NCI-H82 (cell line): Measurements from ENCODE around the gene CTNNA3.

Experiments
- DNase-seq: peaks from one replicate; lab custom pipeline; 2025; lab: John Stamatoyannopoulos, UW

CTNNA3 gene

DNA sequence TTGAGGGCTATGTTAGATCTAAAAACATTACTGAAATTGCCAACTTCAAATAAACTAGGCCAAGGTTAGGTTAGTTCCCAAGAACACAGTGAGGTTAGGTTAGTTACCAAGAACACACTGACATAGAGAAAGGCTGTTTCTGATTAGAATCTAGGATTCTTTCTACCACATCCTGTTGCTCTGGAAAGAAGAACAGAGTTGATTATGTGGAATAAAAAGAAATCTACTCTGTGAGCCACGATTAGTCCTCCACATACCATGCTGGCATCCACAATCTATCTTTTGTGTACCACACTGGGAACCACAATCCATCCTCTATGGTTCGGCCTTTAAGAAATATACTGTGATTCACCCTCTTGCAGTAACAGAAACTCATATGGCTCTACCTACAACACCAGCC is 678.8 kb downstream of the CTNNA3 start:
- DNase-seq, result no peak

- no peak for DNase-seq
These were observed 680.8 kb downstream of the CTNNA3 start for GRCh38 chr10:67015225-67015624.

GRCh38 chr10:67011981-67012380 is 684.0 kb downstream of the CTNNA3 start:
- no peak for DNase-seq

DNA sequence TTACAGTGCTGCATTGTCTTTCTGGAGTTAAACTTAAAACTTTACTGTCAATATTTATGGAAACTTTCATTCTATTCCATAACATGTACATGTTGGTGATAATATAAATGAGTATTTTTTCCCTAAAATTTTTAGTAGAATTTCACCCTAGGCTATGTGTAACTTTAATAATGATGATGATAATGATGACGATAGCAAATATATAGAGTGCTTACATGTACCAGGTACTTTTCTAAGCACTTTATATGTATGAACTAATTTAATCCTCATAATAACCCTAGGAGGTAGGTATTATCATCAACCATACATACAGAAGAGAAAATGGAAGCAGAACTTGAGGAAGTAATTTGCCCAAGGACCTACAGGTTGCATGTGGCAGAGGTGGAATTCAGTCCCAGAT is 684.5 kb downstream of the CTNNA3 start:
- no peak for DNase-seq

DNA sequence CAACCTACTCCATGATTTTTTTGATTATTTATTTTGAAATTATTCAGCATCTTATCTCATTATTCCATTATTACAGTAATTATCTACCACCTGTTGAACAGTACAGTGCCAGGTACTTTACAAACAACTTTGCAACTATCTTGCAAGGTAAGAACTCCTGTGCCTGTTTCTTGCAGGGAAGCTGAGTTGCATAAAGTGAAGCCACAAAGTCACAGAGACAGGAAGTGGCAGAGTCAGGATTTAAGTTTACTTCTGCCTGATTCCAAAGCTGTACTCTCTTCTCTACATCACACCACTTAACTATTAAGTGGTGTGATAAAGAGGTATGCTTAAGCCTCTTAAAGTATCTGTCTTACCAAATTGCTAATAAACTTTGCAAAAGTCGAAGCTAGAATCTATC is 690.0 kb downstream of the CTNNA3 start:
- DNase-seq, result no peak

DNA sequence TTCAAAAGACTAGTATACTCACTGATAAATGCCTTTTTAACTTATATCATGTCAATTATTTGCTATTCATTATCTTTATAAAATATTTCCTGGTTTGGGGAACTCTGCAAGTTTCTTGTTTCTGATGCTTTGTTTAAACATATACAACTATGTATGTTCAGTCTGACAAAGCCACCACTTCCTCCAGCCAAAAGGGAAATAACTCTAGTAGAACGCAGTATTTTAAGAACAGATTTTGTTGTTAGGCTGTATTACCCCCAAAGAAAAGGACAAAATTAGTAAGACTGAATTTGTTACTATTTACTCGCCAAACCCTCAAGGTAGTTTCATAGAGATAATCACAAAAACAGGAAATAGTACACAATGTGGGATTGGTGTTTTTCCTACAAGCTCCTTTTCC is 691.3 kb downstream of the CTNNA3 start:
- DNase-seq, result no peak

- no peak for DNase-seq
These were observed 696.0 kb downstream of the CTNNA3 start for GRCh38 chr10:66999762-67000545.

- no peak for DNase-seq
These were observed 699.0 kb downstream of the CTNNA3 start for GRCh38 chr10:66996996-66997395.

GRCh38 chr10:66990143-66990830 is 705.7 kb downstream of the CTNNA3 start:
- DNase-seq, result no peak

DNA sequence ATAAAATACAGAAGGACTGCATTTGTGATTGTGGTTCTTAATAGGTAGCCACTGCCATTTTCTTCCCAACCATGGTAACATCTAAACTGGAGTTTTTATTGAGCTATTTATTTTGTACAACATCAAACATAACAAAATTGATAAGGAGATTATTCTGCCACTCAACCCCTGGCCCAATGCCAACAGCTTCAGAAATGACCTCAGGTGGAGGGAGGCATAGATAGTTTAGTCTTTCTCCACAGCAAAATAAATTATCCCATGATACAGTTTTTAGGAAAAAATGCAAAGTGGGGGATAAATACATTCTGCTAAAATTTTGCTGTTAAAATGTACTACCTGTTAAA is 712.5 kb downstream of the CTNNA3 start:
- peak; percentile 44 for DNase-seq

- peak; percentile 56 for DNase-seq
These were observed 713.1 kb downstream of the CTNNA3 start for GRCh38 chr10:66982792-66983474.

DNA sequence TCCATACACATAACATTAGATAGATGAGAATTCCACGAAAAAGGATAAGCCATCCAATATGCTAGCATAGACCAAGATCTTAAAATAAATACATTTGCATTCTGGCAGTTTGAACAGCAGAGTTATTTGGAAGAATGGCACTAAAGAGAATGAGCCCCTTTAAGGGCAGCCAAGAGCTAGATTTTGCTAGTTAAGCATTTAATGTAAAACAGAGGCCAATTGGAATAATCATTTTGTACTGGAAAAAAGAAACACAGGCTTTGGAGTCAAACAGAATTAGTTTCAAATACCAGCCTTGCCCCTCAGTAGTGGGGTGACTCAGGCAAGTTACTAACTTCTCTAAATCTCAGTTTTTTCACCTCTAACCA is 714.0 kb downstream of the CTNNA3 start:
- DNase-seq, result no peak

DNA sequence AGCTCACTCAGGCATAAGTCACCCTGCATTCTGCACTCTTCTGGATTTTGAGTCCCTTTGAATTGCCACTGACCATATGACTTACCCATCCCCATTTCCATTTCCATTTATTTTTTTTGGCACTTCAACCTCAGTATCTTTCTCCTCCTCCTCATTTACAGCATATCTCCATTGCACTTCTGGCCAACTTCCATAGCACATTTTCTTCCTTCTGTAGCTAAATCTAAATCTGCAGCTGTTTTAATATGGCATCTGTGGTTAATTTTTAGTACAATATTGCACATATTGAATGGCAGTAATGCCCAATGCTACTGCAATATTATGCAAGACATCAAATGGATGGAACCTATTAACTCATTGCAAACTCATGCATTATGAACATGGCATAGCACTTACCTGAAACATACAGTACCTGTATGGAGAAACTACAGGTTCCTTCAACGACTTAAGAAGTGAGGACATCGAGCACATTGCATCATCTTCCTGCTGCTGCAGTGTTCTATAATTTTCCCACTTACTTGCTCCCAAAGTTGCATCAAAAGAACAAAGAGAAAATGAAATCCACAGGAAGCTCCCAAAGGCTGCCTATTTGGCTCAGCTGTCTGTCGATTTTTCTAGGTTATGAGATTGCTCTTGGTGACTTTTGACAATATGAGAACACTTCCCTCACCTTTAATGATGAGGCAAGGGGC is 714.5 kb downstream of the CTNNA3 start:
- DNase-seq, result no peak

GRCh38 chr10:66980246-66980815 is 715.7 kb downstream of the CTNNA3 start:
- peak; percentile 11 for DNase-seq

- no peak for DNase-seq
These were observed 731.0 kb downstream of the CTNNA3 start for GRCh38 chr10:66964946-66965345.

DNA sequence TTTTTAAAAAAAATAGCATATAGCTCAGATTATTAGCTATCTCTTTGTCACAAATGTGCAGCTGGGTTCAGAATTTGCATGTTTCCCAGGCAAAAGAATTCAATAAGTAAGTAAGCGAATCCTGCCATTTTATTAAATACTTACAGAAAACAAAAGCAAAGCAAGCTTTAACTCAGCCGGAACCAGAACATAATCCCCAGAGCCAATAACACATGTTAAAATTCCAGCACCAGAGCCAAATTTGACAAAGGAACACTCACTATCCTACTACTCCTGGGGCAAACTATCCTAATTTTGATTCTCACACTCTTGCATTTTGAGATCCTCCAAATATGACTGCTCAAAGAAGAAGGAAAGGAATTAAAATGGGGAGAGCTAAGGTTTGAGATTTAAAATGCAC is 737.5 kb downstream of the CTNNA3 start:
- no peak for DNase-seq

DNA sequence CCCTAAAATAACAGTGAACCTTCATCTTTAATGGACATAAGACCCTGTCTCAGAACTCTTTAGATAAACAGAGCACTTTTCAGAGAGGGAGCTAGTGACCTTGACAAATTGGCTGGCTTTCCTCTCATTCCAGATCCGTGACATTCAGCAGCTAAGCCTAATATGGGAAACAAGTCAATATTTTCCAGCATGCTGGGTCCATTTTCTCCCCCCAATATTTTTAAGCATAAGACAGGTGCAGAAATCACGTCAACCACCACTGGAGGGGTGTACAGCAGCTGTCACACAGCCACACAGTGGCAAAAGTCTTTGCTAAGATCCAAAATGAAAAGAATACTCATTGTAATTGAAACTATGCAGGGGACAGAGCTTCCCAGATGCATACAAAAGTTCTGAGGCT is 744.1 kb downstream of the CTNNA3 start:
- DNase-seq, result no peak

GRCh38 chr10:66943590-66943989 is 752.4 kb downstream of the CTNNA3 start:
- no peak for DNase-seq

DNA sequence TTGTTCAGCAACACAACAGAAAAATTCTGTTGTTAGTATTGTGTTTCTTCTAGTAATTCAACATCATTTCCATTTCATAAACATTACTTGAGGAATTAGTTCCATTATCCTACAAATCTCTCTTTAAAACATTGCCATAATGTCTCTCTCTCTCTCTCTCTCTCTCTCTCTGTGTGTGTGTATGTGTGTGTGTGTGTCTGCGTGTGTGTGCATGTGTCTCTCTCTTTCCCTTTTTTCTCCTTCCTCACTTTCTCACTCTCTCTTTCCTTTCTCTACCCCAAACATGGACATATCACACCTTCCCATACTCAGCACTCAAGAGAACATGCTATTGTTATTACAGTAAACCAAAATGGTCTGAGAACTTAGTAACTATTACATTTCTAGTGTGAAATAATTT is 753.6 kb downstream of the CTNNA3 start:
- no peak for DNase-seq

DNA sequence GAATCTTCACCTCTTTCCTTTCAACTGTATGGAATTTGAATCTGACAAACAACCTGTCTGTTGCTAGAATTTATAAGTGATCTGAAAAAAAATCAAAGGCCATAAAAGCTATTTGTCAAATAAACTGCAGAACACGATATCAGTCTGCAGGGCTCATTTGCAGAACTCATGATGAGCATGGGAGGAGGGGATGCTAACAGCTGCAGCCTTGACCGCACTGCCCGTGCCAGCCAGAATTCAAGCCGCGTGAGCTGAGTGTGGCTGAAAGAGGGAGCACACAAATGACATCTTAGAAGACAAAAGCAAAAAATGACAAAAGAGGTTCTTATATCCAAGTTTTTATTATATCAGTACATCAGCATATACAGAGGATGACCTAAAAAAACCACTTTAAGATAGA is 754.5 kb downstream of the CTNNA3 start:
- DNase-seq, result no peak

DNA sequence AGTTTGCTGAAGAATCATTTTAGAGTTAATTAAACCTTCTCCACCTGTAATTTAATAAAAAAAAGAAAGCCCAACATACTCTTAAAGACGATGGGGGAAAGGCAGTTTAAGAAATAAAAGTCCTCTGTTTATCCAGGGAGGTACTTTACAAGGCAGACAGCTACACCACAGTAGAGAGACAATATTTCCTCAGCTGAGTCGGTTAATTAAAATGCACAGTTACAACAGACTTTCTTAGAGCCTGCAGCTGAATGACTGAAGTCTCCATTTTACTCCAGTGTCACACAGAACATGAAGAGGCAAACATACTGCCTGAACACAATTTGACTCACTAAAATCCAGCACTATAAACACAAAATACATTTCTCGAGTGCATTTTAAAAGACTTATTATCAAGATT is 755.0 kb downstream of the CTNNA3 start:
- DNase-seq, result no peak

DNA sequence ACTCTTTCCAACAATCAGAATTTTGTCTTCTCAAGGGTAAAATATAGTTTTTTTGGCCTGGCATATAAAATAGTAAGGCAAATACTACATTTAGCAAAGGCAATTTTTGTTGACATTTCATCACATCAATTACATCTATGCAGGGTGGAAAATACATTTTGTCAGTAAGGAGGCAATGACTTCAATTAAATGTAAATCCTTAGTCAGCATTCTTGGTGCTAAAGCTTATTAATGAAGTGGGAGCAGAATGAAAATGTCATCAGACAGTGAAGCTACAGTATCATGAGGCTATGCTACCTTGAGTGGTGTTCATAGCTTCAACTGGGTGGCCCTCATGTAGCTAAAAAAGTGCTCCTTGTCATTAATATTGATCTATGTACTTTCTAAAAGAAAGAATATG is 761.3 kb downstream of the CTNNA3 start:
- no peak for DNase-seq
